Neuron (in vitro differentiated cells): ENCODE measurements around the gene RMDN2.

ENCODE experiments used
- H2AFZ ChIP-seq: one replicate; pipeline ENCODE4 v1.6.1; 2013; ENCODE audit warnings: low read depth, mild to moderate bottlenecking, inconsistent platforms, low read length, moderate library complexity
- H3K27me3 ChIP-seq: one replicate; pipeline ENCODE4 v1.6.1; 2013; ENCODE audit warnings: low read length; ENCODE audit not compliant: insufficient read depth
- H3K36me3 ChIP-seq: one replicate; pipeline ENCODE4 v1.6.1; 2013; ENCODE audit warnings: low read length; ENCODE audit not compliant: insufficient read depth
- H3K4me1 ChIP-seq: one replicate; pipeline ENCODE4 v1.6.1; 2013; ENCODE audit warnings: low read length; ENCODE audit not compliant: insufficient read depth
- H3K4me3 ChIP-seq: 2 replicates; pipeline ENCODE4 v1.5.1; 2013; ENCODE audit warnings: mild to moderate bottlenecking, low read length, moderate library complexity
- H3K9me3 ChIP-seq: one replicate; pipeline ENCODE4 v1.6.1; 2013; ENCODE audit warnings: low read length

The RMDN2 gene

DNA sequence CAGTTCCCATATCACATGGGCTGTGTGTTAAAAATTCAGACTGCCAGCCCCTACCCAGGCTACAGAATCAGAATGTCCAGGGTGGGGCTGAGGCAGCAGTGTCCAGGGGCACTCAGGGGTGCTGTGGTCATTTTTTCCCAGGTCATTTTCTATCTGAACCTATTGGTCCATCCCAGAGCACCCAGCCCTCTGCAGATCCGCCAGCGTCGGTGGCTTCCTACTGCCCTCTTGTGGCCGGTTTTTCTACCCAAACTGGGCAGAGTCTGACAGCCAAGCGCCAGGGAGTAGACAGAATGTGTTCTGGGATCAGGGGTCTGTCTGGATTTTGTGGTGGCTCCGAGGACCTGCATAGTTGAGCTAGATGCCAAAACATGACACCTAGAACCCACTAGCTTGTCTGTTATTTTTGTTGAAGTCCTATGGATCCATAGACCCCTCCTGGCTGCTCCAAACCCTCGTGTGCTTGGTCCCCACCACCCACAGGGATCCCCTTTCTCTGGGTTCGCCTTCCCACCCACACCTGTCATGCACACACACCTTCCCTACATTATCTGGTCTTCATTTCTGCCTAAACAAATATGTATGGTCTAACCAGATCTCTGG is 34.1 kb upstream of the RMDN2 start:
- no peak overlapping the region for H2AFZ ChIP-seq
- H3K36me3 ChIP-seq: no peaks in the 10 kb centered on the region
- no peaks in the 10 kb centered on the region for H3K4me1 ChIP-seq
- no peaks in the 10 kb centered on the region for H3K9me3 ChIP-seq
- no peak overlapping the region for H3K4me3 ChIP-seq
- peaks cover 2% of the 10 kb centered on the region for H3K27me3 ChIP-seq

DNA sequence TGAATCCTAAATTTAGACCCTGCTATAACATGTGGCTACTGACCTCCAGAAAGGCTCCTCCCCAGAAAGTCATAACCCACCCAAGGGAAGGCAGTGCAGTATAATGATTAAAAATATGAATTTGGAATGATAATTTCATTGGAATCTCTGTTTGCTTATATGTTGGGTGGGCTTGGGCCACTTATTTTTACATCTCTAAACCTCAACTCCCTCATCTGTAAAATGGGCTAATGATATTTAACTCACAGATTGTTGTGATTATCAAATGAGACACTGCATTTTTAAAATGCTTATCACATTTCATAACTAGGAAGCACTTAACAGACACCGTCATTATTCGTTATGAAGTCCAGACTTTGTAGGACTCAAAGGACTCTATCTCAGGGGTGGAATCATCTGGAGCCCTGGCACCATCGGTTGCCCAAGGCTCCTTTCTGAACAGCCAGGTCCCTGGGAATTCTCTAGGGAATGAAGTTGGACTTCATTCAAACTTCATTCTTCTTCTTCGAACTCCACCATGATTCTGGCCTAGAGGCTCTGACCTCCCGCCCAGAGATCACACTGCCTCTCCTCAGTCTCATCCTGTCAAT is 33.1 kb upstream of the RMDN2 start:
- Histone ChIP-seq H3K4me1 (no peaks in the 10 kb centered on the region), H3K36me3 (no peaks in the 10 kb centered on the region), H2AFZ (no peak overlapping the region), H3K4me3 (no peak overlapping the region), H3K9me3 (no peaks in the 10 kb centered on the region), H3K27me3 (peaks cover 2% of the 10 kb centered on the region)

DNA sequence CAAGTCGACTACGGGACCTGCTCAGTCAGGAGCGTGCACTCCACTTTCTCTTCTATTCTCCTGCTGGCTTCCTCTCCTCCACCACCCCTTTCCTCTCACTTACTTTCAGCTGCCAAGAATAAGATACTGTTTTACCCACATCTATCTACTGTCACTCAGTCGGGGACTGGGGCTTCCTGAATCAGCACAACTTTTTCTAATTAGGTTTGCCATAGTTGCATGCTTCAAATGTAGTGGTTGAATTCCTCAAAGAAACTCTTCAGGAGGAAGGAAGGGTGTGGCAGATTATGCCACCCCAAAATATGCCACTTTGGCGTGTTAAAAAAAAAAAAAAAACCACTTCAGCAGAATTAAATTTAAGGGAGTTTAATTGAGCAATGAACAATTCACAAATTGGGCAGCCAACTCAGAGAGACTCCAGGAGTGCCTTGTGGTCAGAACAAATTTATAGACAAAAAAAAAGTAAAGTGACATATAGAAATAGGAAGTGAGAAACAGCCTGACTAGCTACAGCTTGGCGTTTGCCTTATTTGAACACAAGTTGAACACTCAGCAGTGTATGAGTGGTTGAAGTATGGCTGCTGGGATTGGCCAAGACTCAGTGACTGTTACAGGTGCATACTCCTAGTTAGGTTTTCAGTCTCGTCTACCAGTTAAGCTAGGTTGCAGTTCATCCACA is 32.5 kb upstream of the RMDN2 start:
- no peaks in the 10 kb centered on the region for H3K36me3 ChIP-seq
- no peaks in the 10 kb centered on the region for H3K4me1 ChIP-seq
- no peaks in the 10 kb centered on the region for H3K9me3 ChIP-seq
- peaks cover 2% of the 10 kb centered on the region for H3K27me3 ChIP-seq
- H2AFZ ChIP-seq: no peak overlapping the region
- H3K4me3 ChIP-seq: no peak overlapping the region

DNA sequence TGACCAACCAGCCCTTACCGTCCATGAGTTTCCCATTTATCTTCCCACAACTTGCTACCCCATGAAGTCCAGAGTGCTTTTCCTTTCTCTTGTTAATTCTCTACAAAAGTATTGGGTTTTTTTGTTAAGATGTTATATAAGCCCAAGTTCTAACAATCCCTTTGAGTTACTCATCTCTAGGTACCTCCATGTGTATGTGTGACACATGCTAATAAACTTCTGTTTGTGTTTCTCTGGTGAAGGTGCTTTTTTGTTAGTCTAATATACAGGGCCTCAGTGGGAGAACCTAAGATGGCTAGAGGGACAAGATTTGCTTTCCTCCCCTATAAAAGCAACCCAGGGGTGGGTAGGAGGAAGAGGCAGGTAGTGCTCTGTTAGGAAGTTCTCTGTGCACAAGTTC is 31.8 kb upstream of the RMDN2 start:
- Histone ChIP-seq H2AFZ (no peak overlapping the region), H3K4me3 (no peak overlapping the region), H3K4me1 (no peaks in the 10 kb centered on the region), H3K9me3 (no peaks in the 10 kb centered on the region), H3K36me3 (no peaks in the 10 kb centered on the region), H3K27me3 (peaks cover 2% of the 10 kb centered on the region)

DNA sequence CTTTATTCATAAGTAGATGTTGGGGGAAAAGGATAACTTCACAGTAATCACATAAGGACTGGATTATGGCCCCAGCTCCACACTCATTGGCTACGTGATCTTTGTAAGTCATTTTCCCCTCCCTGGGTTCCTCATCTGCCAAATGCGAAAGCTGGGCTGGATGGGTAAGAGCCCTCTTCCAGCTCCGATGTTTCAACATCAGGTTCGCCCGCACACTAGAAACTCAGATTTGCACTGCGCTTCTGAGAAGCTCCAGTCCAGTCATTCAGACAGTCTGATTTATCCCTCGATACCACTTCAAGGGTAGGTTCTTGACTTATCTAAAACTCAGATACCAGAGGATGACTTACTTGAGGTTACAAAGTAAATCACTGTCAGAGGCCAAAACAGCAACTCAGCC is 31.0 kb upstream of the RMDN2 start:
- H3K36me3 ChIP-seq: no peaks in the 10 kb centered on the region
- no peaks in the 10 kb centered on the region for H3K9me3 ChIP-seq
- no peaks in the 10 kb centered on the region for H3K4me1 ChIP-seq
- no peak overlapping the region for H3K4me3 ChIP-seq
- H3K27me3 ChIP-seq: peaks cover 2% of the 10 kb centered on the region
- H2AFZ ChIP-seq: no peak overlapping the region

DNA sequence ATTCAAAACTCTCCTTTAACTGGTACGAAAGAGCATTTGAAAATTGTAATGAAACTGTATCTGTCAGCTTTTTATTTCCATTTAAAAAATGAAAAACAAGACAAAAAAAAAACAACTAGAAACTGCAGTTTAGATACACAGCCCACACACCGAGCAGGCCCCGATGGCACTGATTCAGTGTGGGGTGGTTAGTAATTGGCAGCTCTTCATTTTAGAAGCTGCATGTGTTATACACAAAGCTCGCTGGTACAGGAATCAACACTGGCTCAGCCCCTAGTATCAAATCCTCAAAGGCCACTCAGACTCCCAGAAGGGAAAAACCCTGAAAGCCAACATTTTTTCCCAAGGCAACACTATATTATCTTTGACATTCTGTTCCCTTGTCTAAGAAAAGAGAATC is 30.5 kb upstream of the RMDN2 start:
- Histone ChIP-seq H3K36me3 (no peaks in the 10 kb centered on the region), H3K27me3 (peaks cover 2% of the 10 kb centered on the region), H3K9me3 (no peaks in the 10 kb centered on the region), H3K4me1 (no peaks in the 10 kb centered on the region), H3K4me3 (no peak overlapping the region), H2AFZ (no peak overlapping the region)

DNA sequence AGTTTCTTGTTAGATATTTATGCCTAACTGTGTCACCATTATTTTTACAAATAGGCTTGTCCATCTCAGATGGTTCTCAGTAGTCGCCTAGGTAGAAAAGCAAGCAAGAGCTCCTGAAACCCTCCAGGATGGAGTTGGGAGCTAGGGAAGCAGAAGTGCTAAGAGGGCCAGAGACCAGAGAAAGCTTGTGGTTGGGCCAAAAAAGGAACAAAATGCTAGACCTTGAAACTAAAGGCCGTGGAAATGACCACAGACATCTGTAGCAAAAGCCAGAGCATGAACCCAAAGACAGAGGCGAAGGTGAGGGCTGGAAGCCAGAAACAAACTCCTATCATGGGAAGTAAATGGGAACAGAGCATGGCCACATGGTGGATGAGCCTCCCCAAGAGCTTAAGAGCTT is 29.9 kb upstream of the RMDN2 start:
- no peaks in the 10 kb centered on the region for H3K4me1 ChIP-seq
- H3K4me3 ChIP-seq: no peak overlapping the region
- no peaks in the 10 kb centered on the region for H3K9me3 ChIP-seq
- peaks cover 2% of the 10 kb centered on the region for H3K27me3 ChIP-seq
- no peak overlapping the region for H2AFZ ChIP-seq
- H3K36me3 ChIP-seq: no peaks in the 10 kb centered on the region

DNA sequence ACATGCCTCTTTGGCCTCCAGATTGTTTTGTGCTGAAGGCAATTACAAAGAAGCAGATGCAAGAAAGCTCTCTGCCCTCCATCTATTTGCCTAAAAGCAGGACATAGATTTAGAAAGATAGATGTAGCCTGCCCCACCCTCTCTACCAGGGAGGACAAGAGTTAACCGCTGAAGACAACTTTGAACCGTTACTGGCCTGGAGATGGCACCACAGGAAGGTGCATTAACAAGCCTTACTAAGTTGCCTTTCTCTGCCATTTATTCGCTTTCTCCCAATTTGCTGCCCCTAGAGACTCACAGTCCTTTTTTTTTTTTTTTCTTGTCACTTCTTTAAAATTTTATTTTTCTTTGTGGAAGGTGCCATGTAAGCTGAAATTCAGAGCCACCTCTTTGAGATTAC is 28.8 kb upstream of the RMDN2 start:
- Histone ChIP-seq H3K36me3 (no peaks in the 10 kb centered on the region), H2AFZ (no peak overlapping the region), H3K4me1 (no peaks in the 10 kb centered on the region), H3K27me3 (peaks cover 2% of the 10 kb centered on the region), H3K4me3 (no peak overlapping the region), H3K9me3 (no peaks in the 10 kb centered on the region)

DNA sequence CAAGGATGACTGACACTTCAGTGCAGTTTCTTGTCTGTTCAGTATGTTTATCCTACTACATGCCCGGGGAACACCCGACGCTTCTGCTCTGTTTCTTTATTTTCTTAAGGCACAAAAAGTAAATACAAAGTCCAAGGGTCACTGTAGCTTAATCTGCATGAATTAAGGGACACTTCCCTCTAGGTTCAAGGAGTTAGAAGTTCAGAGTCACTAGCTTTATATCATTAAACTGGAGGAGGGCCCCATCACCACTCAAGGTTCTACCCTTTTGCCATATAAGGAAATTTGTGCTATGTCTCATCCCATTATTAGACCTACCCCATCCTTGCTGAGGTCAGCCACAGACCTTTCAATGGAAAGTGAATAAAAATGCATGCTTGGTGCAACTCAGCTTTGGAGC is 27.6 kb upstream of the RMDN2 start:
- Histone ChIP-seq H3K4me1 (no peaks in the 10 kb centered on the region), H3K4me3 (no peak overlapping the region), H2AFZ (no peak overlapping the region), H3K9me3 (no peaks in the 10 kb centered on the region), H3K36me3 (no peaks in the 10 kb centered on the region), H3K27me3 (peaks cover 2% of the 10 kb centered on the region)

DNA sequence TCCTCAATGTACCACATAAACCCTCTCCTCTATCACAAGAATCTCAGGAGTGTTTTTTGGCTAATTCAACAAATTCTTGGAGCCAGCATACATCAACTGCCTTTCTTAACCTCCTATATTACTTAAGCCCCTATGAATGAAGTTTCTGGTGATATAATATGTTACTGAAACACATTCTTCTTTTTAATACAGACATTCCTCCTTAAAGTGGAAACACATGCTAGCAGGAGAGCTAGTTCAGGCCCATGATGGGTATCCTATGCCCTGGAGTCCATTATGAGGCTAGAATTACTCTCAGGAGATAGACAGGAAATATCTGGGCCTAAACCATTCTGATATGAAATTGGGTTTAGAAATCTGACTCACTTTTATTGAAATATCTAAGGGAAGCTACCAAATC is 26.6 kb upstream of the RMDN2 start:
- H3K9me3 ChIP-seq: no peaks in the 10 kb centered on the region
- H2AFZ ChIP-seq: no peak overlapping the region
- no peaks in the 10 kb centered on the region for H3K4me1 ChIP-seq
- peaks cover 2% of the 10 kb centered on the region for H3K27me3 ChIP-seq
- no peak overlapping the region for H3K4me3 ChIP-seq
- no peaks in the 10 kb centered on the region for H3K36me3 ChIP-seq

DNA sequence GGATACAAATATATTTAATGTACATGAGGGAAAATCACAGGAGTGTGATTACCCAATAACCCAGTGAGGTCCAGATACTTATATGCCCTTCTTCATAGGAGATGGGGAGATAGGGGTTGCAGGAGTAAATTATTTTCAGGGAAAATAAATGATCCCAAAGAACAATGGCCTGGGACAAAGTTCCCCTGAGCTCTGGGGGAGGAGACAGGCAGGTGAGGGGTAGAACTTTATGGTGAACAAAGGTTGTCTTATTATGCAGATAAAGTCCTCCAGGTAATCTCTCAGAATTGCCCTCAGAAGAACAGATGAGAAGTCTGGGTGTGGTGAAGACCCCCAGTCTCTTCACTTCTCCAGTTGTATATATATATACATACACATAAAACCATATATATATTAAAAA is 22.1 kb upstream of the RMDN2 start:
- H3K27me3 ChIP-seq: no peaks in the 10 kb centered on the region
- H3K4me3 ChIP-seq: no peak overlapping the region
- no peaks in the 10 kb centered on the region for H3K36me3 ChIP-seq
- H3K4me1 ChIP-seq: no peaks in the 10 kb centered on the region
- no peak overlapping the region for H2AFZ ChIP-seq
- H3K9me3 ChIP-seq: no peaks in the 10 kb centered on the region

DNA sequence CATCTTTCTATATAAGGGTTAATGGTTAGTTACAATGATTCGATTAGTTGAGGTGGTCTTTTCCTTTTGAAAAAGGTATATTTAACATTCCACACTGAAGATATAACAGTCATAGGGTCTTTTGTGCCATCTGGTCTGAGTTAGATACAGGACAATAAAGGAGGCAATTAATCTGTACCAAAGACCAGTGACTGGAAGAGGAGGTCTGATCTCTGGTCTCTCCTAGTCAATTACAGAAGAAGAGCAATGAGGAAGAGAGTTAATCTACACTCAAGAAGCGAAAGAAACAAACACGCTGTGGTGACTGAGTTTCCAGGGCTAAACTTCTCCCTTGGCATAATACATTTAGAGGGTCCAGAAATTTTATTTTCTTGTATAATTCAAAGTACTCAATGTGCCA is 20.7 kb upstream of the RMDN2 start:
- Histone ChIP-seq H3K9me3 (no peaks in the 10 kb centered on the region), H3K36me3 (no peaks in the 10 kb centered on the region), H3K27me3 (no peaks in the 10 kb centered on the region), H3K4me3 (no peak overlapping the region), H2AFZ (no peak overlapping the region), H3K4me1 (no peaks in the 10 kb centered on the region)

DNA sequence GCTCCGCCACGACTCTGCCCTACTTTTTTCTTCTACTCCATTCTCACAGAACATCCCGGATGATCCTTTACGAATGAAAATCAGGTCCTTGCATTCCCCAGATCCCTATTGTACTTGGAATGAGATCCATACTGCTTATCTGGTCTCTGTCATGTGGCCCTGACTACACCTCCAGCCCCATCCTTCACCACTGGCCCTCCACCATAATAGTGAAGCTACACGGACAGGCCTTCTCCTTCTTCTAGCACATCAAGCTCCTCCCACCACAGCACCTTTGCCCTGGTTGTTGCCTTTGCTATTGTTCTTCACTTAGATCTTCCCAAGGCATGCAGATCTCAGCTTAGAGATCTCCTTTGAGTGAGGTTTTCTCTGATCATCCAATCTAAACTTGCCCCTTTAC is 20.1 kb upstream of the RMDN2 start:
- Histone ChIP-seq H3K9me3 (no peaks in the 10 kb centered on the region), H3K27me3 (no peaks in the 10 kb centered on the region), H2AFZ (no peak overlapping the region), H3K4me1 (no peaks in the 10 kb centered on the region), H3K4me3 (no peak overlapping the region), H3K36me3 (no peaks in the 10 kb centered on the region)

DNA sequence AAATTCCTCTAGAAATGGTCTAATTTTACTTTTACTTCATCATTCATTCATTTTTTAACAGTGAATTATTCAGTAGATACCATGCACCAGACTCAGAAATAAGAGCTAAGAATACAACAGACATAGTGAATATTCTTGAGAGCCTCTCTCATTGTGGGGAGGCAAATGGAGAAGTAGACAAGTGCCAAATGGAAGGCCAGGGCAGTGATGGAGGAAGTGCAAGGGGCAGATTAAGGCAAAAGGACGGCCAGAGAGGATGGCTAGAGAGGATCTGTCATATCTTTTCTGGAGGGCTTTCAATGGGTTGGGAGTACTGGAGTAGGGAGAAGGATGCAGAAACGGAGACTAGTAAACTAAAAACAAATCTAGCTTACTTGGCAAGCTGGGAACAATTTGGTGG is 19.0 kb upstream of the RMDN2 start:
- Histone ChIP-seq H3K36me3 (no peaks in the 10 kb centered on the region), H3K9me3 (no peaks in the 10 kb centered on the region), H3K27me3 (no peaks in the 10 kb centered on the region), H3K4me1 (no peaks in the 10 kb centered on the region), H2AFZ (no peak overlapping the region), H3K4me3 (no peak overlapping the region)
